ENCODE measurements around the gene ALDH16A1. TPM values are rescaled to one million over a fixed set of nuclear protein-coding genes. Genes with fewer than 3 reads are reported as not detected.

ALDH16A1 gene
- total RNA-seq, 2 donors from 2014 or later: 22.6 to 57.9 TPM

GRCh38 chr19:49489601-49490167, 36.7 kb downstream of the ALDH16A1 start:
- peak overlapping the region; percentile 87 for H3K27ac ChIP-seq
- peak overlapping the region; percentile 41 to 98 for H3K9ac ChIP-seq (ENCODE audit: low read depth in 2 of 2, low read length in 2 of 2)
- TF ChIP-seq CTCF (IDR thresholded peaks at IDR 0.05): no peak
- H3K27me3 ChIP-seq: no peaks in the 10 kb centered on the region
- H3K4me1 ChIP-seq: peaks cover 6% of the 10 kb centered on the region
- intact Hi-C loops (cut with DNase I): no loop called here
- no peaks in the 10 kb centered on the region for H3K9me3 ChIP-seq
- DNase-seq: no peak
- peaks cover 26% of the 10 kb centered on the region for H3K36me3 ChIP-seq
- peak overlapping the region; percentile 88 for H3K4me3 ChIP-seq

GRCh38 chr19:49490287-49491029, 37.4 kb downstream of the ALDH16A1 start:
- Histone ChIP-seq H3K4me3 (no peak overlapping the region), H3K9me3 (no peaks in the 10 kb centered on the region), H3K36me3 (peaks cover 26% of the 10 kb centered on the region), H3K9ac (ENCODE audit: low read depth in 2 of 2, low read length in 2 of 2) (peak overlapping the region in 1 of 2 donors; percentile 98), H3K27ac (peak overlapping the region; percentile 87), H3K27me3 (no peaks in the 10 kb centered on the region), H3K4me1 (peaks cover 10% of the 10 kb centered on the region)
- no peak for TF ChIP-seq CTCF (IDR thresholded peaks at IDR 0.05)
- DNase-seq: no peak
- intact Hi-C loops (cut with DNase I): no loop called here

- peaks cover 26% of the 10 kb centered on the region for H3K36me3 ChIP-seq
- no peak for TF ChIP-seq CTCF (IDR thresholded peaks at IDR 0.05)
- no peak overlapping the region for H3K4me3 ChIP-seq
- intact Hi-C loops (cut with DNase I): no loop called here
- no peak for DNase-seq
- H3K27me3 ChIP-seq: no peaks in the 10 kb centered on the region
- H3K4me1 ChIP-seq: peaks cover 10% of the 10 kb centered on the region
- H3K9ac ChIP-seq (ENCODE audit: low read depth in 2 of 2, low read length in 2 of 2): peak overlapping the region in 1 of 2 donors; percentile 48
- no peaks in the 10 kb centered on the region for H3K9me3 ChIP-seq
- no peak overlapping the region for H3K27ac ChIP-seq
Measured at GRCh38 chr19:49491030-49491803, 38.2 kb downstream of the ALDH16A1 start.

GRCh38 chr19:49491804-49492572, 39.0 kb downstream of the ALDH16A1 start:
- H3K9ac ChIP-seq (ENCODE audit: low read depth in 2 of 2, low read length in 2 of 2): no peak overlapping the region
- intact Hi-C loops (cut with DNase I): no loop called here
- DNase-seq: no peak
- H3K36me3 ChIP-seq: peaks cover 26% of the 10 kb centered on the region
- no peaks in the 10 kb centered on the region for H3K27me3 ChIP-seq
- peaks cover 10% of the 10 kb centered on the region for H3K4me1 ChIP-seq
- no peaks in the 10 kb centered on the region for H3K9me3 ChIP-seq
- no peak overlapping the region for H3K27ac ChIP-seq
- H3K4me3 ChIP-seq: no peak overlapping the region
- no peak for TF ChIP-seq CTCF (IDR thresholded peaks at IDR 0.05)

Measured in colonic mucosa (tissue), 4 donors.